DMS 273 (cell line): Measurements from ENCODE around the gene FMC1.
A peak's percentile ranks its signal among the peaks of the same experiment; 100 is the strongest.
"Not testable (repeated sequence)": the region's sequence is repeated elsewhere in the genome, so short reads cannot be mapped to it uniquely, and the experiment has no call there.

Experiments used
- DNase-seq: peaks from one replicate; lab custom pipeline; 2025; ENCODE audit not compliant: unreplicated experiment; lab: John Stamatoyannopoulos, UW

Gene FMC1

GRCh38 chr7:139341058-139341775 lies at the start of gene FMC1:
Gene FMC1, plus strand, starts transcription at chr7:139341337. Its CDS starts 48 bp downstream, at chr7:139341385.
- DNase-seq, result peak; percentile 99

GRCh38 chr7:139292821-139293220 lies 48.3 kb upstream of the FMC1 start:
- DNase-seq, result no peak

DNA sequence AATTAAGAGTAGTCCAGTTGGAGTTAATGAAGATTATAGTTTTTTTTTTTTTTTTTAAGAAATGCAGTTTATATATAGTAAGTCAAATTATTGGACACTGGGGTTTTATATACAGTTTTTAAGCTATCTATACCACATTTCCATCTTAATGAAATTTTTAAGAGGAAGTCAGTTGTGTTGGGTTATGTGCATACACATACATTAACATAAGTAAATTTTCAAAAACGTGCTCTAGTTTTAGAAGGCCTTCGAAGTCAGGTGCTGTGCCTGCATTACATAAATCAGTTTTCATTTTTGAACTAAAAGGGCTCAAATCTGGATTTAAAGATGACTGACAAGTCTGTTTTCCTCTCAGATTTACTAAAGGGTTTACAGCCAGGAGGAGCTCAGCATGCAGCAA lies 47.6 kb upstream of the FMC1 start:
- no peak for DNase-seq

- DNase-seq, result no peak
These were observed 46.9 kb upstream of the FMC1 start for GRCh38 chr7:139294241-139294640.

- DNase-seq, result peak; percentile 18
These were observed 46.1 kb upstream of the FMC1 start for GRCh38 chr7:139294951-139295575.

GRCh38 chr7:139297795-139298194 lies 43.3 kb upstream of the FMC1 start:
- no peak for DNase-seq

- DNase-seq, result no peak
These were observed 41.8 kb upstream of the FMC1 start for GRCh38 chr7:139299296-139299695.

- no peak for DNase-seq
These were observed 40.7 kb upstream of the FMC1 start for GRCh38 chr7:139300390-139300789.

DNA sequence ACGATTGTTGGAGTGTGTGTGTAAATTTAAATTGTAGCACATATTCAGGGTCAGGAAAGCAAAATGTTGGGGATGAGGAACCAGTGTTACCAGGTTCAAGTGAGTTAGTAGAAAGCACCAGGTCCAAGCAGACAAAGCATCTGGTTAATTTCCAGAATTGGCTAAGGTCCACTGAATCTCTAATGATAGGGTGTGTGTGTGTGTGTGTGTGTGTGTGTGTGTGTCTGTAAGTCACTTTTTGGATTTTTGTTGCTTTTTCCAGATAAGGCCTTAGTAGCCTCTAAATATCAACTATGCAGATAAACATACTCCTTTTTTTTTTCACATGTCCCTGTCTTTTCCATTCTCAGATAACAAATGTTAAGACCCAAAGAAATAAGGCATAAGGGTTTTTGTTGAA lies 36.6 kb upstream of the FMC1 start:
- DNase-seq, result peak; percentile 33

DNA sequence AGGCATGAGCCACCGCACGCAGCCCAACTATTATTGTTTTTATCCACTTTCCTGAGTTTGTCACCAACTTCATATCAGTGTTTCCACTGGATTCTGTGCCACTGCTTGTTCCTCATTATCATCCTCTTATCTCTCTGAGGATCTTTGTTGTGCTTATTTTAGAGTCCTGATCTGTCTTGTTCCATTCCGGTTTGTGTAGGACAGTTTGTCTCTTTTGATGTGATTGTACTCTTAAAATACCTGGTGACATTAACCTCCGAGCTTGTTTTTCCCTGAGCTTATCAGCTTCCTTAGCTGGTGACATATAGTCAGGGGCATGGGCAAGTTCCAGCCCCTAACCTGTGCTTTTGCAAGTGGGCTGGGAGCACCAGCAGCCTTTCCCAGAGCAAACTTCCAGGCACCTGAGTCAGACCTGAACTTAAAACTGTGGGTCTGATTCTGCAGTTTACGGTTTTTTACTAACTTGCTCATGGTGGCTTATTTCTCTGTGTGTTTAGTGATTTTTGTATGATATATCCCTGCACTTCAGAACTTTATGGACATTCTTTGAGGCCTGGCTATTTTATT lies 23.1 kb upstream of the FMC1 start:
- no peak for DNase-seq

DNA sequence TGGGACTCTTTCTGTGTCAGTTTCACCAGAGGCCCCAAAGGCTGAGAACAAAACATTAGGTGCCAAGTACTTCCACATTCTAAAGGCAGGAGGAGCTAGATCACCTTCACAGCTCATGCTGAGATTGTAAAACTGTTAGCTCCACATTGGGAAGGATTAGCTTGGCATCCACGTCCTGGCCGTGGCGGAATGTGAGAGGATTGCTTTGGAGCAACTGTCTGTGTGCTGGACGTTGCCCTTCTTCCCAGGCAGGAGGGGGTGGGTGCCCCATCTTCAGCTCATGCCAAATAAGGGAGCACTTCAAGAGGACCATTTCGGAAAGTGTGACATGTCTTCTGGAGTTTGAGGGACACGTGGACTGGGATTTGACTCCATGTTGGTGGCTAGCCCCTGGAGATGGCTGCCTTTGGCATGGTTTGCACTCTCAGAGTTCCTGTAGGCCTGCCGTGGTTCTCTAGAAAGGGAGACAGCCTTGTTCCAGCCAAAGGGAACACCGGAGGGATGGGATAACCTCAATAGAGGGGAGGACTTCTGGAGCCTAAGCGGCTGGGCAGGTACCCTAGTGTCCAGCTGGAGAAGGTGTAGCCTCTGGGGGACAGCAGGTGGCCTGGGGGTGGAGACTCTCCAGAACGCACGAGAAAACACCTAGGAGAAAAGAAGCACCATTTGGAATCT lies 19.9 kb upstream of the FMC1 start:
- DNase-seq, result peak; percentile 73

- DNase-seq, result not testable (repeated sequence)
These were observed 16.4 kb upstream of the FMC1 start for GRCh38 chr7:139324709-139325108.

GRCh38 chr7:139328375-139328774 lies 12.8 kb upstream of the FMC1 start:
- no peak for DNase-seq

GRCh38 chr7:139329119-139329518 lies 12.0 kb upstream of the FMC1 start:
- no peak for DNase-seq

DNA sequence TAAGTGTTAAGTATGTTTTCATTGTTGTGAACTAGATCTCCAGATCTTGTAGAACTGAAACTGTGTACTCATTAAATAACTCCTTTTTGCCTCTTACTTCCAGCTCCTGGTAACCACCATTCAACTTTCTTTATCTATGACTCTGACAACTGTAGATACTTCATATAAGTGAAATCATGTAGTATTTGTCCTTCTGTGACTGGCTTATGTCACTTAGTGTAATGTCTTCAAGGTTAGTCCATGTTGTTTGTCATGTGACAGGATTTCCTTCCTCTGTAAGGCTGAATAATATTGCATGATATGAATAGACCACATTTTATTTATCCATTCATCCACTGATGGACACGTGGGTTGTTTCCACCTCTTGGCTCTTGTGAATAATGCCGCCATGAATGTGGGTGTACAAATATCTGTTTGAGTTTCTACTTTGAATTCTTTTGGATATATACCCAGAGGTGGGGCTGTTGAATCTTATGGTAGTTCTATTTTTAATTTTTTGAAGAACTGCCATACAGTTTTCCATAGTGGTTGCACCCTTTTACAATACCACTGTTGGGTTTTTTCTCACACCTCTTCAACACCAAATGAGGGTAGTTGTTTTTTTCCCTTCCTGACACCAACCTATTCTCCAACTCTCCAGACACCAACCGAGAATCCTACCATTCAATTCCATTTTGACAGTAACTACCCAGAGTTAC lies 10.7 kb upstream of the FMC1 start:
- no peak for DNase-seq

GRCh38 chr7:139332697-139333359 lies 8.3 kb upstream of the FMC1 start:
- no peak for DNase-seq

GRCh38 chr7:139333443-139333842 lies 7.7 kb upstream of the FMC1 start:
- not testable (repeated sequence) for DNase-seq

DNA sequence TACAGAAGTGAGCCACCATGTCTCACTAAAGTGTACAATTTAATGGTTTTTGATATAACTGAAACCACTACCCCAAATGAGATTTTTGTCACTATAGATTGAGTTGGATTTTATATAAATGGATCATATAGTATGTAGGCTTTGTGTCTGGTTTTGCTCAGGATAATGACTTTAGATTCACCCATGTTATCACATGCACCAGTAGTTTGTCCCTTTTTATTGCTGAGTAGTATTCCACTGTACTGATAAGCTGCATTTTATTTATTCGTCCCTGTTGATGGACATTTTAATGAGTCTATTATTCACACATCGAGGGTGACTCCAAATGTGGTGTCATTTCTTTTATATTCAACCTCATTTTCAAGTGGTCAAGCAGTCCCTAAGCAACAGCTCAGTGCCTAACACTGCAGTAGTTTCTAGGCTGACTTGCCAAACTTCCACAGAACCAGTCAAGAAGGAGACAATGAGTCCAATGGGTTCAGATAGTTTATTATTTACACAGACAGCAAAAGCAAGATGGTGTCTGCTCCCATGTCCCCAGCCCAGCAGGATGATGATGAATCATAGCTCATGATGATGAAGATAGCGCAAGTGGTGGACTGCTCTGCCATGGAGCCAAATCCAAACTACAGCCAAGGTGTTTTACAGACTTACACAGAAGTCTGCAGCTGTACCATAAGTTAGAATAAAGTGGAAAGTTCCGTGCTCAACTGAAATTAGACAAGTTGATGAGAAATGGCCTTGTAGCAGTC lies 6.6 kb upstream of the FMC1 start:
- DNase-seq, result no peak

DNA sequence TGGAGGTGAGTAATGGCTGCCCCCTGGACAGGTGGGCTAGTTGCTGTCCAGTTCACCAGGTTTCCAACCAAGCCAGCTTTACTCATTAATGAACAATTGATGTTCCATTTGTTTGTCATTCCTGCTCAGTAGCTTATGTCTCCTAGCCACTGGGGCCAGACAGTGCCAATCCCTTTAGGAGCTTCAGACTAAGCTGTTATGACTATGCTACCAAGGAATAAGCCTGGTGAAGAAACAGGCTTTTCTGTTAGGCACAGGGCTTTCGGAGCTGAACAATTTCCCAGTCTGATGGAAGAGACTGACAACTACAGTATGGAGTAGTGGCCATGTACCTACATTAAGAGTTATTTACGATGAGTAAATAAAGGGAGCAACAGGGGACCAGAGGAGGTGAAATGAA lies 2.1 kb upstream of the FMC1 start:
- DNase-seq, result no peak

GRCh38 chr7:139339698-139340036 lies 1.5 kb upstream of the FMC1 start:
- DNase-seq, result no peak
